GM12878 (cell line): ENCODE results near the gene TCF25. TPM values are rescaled to one million over a fixed set of nuclear protein-coding genes. Genes with fewer than 3 reads are reported as not detected.

Experiments
- BACH1 ChIP-seq: fragments of 450-650 bp; IDR thresholded peaks from 2 replicates; pipeline ENCODE4 v1.6.1; 2017; ENCODE audit warnings: mild to moderate bottlenecking, borderline replicate concordance
- CREM ChIP-seq: IDR thresholded peaks from 2 replicates; pipeline ENCODE4 v1.6.1; 2014; ENCODE audit warnings: antibody characterized with exemption, low read depth
- DPF2 ChIP-seq: fragments of 450-650 bp; IDR thresholded peaks from 2 replicates; pipeline ENCODE4 v1.6.1; 2017; ENCODE audit warnings: mild to moderate bottlenecking
- FOS ChIP-seq: IDR thresholded peaks from 3 replicates; pipeline ENCODE4 v1.6.1; 2011; ENCODE audit warnings: borderline replicate concordance; ENCODE audit not compliant: insufficient read length; ENCODE audit errors: extremely low read depth
- HCFC1 ChIP-seq: fragments of 150-350 bp; IDR thresholded peaks from 2 replicates; pipeline ENCODE4 v1.6.1; 2014; ENCODE audit warnings: low read length
- RFX5 ChIP-seq: IDR thresholded peaks from 2 replicates; pipeline ENCODE4 v1.6.1; 2011; ENCODE audit warnings: low read depth, low read length, improper control_type of control experiment
- SIN3A ChIP-seq: IDR thresholded peaks from 2 replicates; pipeline ENCODE4 v1.6.1; 2012; ENCODE audit warnings: low read depth, low read length, improper control_type of control experiment
- SMARCA5 ChIP-seq: fragments of 450-650 bp; IDR thresholded peaks from 2 replicates; pipeline ENCODE4 v1.6.1; 2017; ENCODE audit warnings: mild to moderate bottlenecking
- SPI1 ChIP-seq: IDR thresholded peaks from 2 replicates; pipeline ENCODE4 v1.6.1; 2011; ENCODE audit warnings: low read depth, mild to moderate bottlenecking, low read length, moderate library complexity, borderline replicate concordance; ENCODE audit not compliant: insufficient read depth
- STAT3 ChIP-seq: IDR thresholded peaks from 2 replicates; pipeline ENCODE4 v1.6.1; 2011; ENCODE audit warnings: low read depth, low read length, improper control_type of control experiment
- polyA plus RNA-seq, 11 experiments: library from polyadenylated mRNA; depleted of rRNA in 4 of 11; unstranded in 6 of 11; stranded (reverse) in 5 of 11; fragments of >200 nt; fragmentation: Nextera tagmentation in 4 of 11; fragmentation: Illumina TruSeq in 1 of 11; extraction: Ambion mirVana in 4 of 11; extraction: Trizol in 1 of 11; gene quantifications; 1 replicate in 1 of 11; 2 replicates in 10 of 11; pipeline versions ENCODE4 v1.2.1 to v1.2.3, GENCODE V29; 2011 to 2016; ENCODE audit warnings: inconsistent platforms in 2 of 11, missing spikeins in 2 of 11, low read depth in 1 of 11
- total RNA-seq, 4 experiments: library from RNA; depleted of rRNA in 3 of 4; stranded (reverse); fragments of >200 nt in 3 of 4; fragmentation: Illumina TruSeq in 1 of 4; extraction: Trizol in 1 of 4; gene quantifications; 2 replicates each; pipeline versions ENCODE4 v1.2.1 to v1.2.3, GENCODE V29; 2013 to 2021
- TF ChIP-seq, protein P1 (sequence below): fragments of 450-650 bp; formaldehyde crosslinking; IDR thresholded peaks from 2 replicates; pipeline ENCODE4 v1.5.0; 2022; ENCODE audit warnings: mild to moderate bottlenecking, missing genetic modification characterization
- TF ChIP-seq, protein P2 (sequence below): fragments of 450-650 bp; IDR thresholded peaks from 2 replicates; pipeline ENCODE4 v1.6.1; 2018; ENCODE audit warnings: borderline replicate concordance, mild to moderate bottlenecking; ENCODE audit not compliant: partially characterized antibody
- TF ChIP-seq, protein P3 (sequence below): fragments of 450-650 bp; formaldehyde crosslinking; IDR thresholded peaks from 2 replicates; pipeline ENCODE4 v1.4.0; 2020; ENCODE audit warnings: mild to moderate bottlenecking, moderate library complexity
- TF ChIP-seq, protein P4 (sequence below): IDR thresholded peaks from 2 replicates; pipeline ENCODE4 v1.6.1; 2012; ENCODE audit warnings: mild to moderate bottlenecking, low read depth, low read length
- TF ChIP-seq, protein P5 (sequence below): fragments of 450-650 bp; IDR thresholded peaks from 2 replicates; pipeline ENCODE4 v1.6.1; 2016; ENCODE audit warnings: mild to moderate bottlenecking

TCF25 gene
- total and polyA plus RNA-seq, 10 of the 15 experiments (the other 5 are each of a cell fraction or from before 2014, with no cell fraction given), result 8.4 to 130 (median 89.4) TPM

DNA sequence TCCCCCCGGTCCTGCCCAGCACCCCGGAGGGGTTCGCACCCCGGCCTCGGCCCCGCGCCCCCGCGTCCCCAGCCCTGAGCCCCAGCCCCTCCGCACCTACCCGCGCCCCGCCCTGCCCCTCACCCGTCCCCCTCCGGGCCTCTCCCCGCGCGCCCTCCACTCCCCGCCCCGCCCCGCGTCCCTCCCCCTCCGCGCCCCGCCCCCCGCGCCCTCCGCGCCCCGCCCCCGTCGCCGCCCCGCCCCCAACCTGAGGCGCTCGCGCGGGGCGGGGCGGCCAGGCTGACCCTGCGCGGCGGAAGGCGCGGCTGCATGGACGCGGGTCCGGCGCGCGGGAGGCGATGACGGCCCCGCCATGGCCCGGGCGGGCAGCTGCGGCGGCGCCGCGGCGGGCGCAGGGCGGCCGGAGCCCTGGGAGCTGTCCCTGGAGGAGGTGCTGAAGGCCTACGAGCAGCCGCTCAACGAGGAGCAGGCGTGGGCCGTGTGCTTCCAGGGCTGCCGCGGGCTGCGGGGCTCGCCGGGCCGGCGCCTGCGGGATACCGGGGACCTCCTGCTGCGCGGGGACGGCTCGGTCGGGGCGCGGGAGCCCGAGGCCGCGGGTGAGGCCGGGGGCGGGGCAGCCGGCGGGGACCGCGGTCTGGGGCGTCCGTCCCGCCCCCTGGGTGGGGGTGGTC is 45.1 kb upstream of the TCF25 start, which contains the start of gene SPIRE2 (continued):
- TF ChIP-seq, protein P1, sequence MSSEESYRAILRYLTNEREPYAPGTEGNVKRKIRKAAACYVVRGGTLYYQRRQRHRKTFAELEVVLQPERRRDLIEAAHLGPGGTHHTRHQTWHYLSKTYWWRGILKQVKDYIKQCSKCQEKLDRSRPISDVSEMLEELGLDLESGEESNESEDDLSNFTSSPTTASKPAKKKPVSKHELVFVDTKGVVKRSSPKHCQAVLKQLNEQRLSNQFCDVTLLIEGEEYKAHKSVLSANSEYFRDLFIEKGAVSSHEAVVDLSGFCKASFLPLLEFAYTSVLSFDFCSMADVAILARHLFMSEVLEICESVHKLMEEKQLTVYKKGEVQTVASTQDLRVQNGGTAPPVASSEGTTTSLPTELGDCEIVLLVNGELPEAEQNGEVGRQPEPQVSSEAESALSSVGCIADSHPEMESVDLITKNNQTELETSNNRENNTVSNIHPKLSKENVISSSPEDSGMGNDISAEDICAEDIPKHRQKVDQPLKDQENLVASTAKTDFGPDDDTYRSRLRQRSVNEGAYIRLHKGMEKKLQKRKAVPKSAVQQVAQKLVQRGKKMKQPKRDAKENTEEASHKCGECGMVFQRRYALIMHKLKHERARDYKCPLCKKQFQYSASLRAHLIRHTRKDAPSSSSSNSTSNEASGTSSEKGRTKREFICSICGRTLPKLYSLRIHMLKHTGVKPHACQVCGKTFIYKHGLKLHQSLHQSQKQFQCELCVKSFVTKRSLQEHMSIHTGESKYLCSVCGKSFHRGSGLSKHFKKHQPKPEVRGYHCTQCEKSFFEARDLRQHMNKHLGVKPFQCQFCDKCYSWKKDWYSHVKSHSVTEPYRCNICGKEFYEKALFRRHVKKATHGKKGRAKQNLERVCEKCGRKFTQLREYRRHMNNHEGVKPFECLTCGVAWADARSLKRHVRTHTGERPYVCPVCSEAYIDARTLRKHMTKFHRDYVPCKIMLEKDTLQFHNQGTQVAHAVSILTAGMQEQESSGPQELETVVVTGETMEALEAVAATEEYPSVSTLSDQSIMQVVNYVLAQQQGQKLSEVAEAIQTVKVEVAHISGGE (CRISPR knock-in tag), result no peak
- TF ChIP-seq, protein P2, sequence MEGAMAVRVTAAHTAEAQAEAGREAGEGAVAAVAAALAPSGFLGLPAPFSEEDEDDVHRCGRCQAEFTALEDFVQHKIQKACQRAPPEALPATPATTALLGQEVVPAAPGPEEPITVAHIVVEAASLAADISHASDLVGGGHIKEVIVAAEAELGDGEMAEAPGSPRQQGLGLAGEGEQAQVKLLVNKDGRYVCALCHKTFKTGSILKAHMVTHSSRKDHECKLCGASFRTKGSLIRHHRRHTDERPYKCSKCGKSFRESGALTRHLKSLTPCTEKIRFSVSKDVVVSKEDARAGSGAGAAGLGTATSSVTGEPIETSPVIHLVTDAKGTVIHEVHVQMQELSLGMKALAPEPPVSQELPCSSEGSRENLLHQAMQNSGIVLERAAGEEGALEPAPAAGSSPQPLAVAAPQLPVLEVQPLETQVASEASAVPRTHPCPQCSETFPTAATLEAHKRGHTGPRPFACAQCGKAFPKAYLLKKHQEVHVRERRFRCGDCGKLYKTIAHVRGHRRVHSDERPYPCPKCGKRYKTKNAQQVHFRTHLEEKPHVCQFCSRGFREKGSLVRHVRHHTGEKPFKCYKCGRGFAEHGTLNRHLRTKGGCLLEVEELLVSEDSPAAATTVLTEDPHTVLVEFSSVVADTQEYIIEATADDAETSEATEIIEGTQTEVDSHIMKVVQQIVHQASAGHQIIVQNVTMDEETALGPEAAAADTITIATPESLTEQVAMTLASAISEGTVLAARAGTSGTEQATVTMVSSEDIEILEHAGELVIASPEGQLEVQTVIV, result no peak
- TF ChIP-seq, protein P3, sequence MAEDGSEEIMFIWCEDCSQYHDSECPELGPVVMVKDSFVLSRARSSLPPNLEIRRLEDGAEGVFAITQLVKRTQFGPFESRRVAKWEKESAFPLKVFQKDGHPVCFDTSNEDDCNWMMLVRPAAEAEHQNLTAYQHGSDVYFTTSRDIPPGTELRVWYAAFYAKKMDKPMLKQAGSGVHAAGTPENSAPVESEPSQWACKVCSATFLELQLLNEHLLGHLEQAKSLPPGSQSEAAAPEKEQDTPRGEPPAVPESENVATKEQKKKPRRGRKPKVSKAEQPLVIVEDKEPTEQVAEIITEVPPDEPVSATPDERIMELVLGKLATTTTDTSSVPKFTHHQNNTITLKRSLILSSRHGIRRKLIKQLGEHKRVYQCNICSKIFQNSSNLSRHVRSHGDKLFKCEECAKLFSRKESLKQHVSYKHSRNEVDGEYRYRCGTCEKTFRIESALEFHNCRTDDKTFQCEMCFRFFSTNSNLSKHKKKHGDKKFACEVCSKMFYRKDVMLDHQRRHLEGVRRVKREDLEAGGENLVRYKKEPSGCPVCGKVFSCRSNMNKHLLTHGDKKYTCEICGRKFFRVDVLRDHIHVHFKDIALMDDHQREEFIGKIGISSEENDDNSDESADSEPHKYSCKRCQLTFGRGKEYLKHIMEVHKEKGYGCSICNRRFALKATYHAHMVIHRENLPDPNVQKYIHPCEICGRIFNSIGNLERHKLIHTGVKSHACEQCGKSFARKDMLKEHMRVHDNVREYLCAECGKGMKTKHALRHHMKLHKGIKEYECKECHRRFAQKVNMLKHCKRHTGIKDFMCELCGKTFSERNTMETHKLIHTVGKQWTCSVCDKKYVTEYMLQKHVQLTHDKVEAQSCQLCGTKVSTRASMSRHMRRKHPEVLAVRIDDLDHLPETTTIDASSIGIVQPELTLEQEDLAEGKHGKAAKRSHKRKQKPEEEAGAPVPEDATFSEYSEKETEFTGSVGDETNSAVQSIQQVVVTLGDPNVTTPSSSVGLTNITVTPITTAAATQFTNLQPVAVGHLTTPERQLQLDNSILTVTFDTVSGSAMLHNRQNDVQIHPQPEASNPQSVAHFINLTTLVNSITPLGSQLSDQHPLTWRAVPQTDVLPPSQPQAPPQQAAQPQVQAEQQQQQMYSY (CRISPR knock-in tag), result no peak
- TF ChIP-seq SIN3A (peak; percentile 64; the same call in 1 of the 2 replicates), RFX5 (no peak), STAT3 (no peak), DPF2 (no peak), HCFC1 (no peak), BACH1 (peak; percentile 28; the same call in 1 of the 2 replicates), SPI1 (no peak), CREM (no peak), FOS (no peak), SMARCA5 (peak; percentile 31; the same call in 1 of the 2 replicates)
- TF ChIP-seq, protein P4, sequence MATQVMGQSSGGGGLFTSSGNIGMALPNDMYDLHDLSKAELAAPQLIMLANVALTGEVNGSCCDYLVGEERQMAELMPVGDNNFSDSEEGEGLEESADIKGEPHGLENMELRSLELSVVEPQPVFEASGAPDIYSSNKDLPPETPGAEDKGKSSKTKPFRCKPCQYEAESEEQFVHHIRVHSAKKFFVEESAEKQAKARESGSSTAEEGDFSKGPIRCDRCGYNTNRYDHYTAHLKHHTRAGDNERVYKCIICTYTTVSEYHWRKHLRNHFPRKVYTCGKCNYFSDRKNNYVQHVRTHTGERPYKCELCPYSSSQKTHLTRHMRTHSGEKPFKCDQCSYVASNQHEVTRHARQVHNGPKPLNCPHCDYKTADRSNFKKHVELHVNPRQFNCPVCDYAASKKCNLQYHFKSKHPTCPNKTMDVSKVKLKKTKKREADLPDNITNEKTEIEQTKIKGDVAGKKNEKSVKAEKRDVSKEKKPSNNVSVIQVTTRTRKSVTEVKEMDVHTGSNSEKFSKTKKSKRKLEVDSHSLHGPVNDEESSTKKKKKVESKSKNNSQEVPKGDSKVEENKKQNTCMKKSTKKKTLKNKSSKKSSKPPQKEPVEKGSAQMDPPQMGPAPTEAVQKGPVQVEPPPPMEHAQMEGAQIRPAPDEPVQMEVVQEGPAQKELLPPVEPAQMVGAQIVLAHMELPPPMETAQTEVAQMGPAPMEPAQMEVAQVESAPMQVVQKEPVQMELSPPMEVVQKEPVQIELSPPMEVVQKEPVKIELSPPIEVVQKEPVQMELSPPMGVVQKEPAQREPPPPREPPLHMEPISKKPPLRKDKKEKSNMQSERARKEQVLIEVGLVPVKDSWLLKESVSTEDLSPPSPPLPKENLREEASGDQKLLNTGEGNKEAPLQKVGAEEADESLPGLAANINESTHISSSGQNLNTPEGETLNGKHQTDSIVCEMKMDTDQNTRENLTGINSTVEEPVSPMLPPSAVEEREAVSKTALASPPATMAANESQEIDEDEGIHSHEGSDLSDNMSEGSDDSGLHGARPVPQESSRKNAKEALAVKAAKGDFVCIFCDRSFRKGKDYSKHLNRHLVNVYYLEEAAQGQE, result peak; percentile 96
- TF ChIP-seq, protein P5, sequence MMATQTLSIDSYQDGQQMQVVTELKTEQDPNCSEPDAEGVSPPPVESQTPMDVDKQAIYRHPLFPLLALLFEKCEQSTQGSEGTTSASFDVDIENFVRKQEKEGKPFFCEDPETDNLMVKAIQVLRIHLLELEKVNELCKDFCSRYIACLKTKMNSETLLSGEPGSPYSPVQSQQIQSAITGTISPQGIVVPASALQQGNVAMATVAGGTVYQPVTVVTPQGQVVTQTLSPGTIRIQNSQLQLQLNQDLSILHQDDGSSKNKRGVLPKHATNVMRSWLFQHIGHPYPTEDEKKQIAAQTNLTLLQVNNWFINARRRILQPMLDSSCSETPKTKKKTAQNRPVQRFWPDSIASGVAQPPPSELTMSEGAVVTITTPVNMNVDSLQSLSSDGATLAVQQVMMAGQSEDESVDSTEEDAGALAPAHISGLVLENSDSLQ, result no peak
